Psoas muscle (tissue), 8 donors: Measurements from ENCODE around the gene RPL10. TPM values are rescaled to one million over a fixed set of nuclear protein-coding genes. Genes with fewer than 3 reads are reported as not detected.

Experiments
- ATAC-seq, 4 donors: fragments of 200-7000 bp; cut with Tn5 transposase; one replicate each; pipeline ENCODE4 v1.9.1; 2020; ENCODE audit warnings: moderate library complexity in 3 of 4, mild to moderate bottlenecking in 2 of 4
- DNase-seq, 2 donors: peaks; one replicate each; pipeline ENCODE4 v3.0.0-alpha.2; 2020
- H3K27ac ChIP-seq: fragments of 200-600 bp; one replicate; pipeline ENCODE4 v1.8.0; 2022
- H3K27me3 ChIP-seq, 3 donors: fragments of 200-600 bp in 1 of 3; one replicate each; pipeline versions ENCODE4 v1.6.1 to v1.8.0; 2013 to 2022; ENCODE audit warnings: low read length in 2 of 3, mild to moderate bottlenecking in 2 of 3, moderate library complexity in 1 of 3; ENCODE audit not compliant: insufficient read depth in 3 of 3
- H3K36me3 ChIP-seq, 2 donors: fragments of 200-600 bp in 1 of 2; one replicate each; pipeline versions ENCODE4 v1.6.1 to v1.8.0; 2013 to 2022; ENCODE audit warnings: low read depth in 1 of 2, mild to moderate bottlenecking in 1 of 2, moderate library complexity in 1 of 2; ENCODE audit not compliant: insufficient read depth in 1 of 2
- H3K4me1 ChIP-seq: fragments of 200-600 bp; one replicate; pipeline ENCODE4 v1.8.0; 2022
- H3K4me3 ChIP-seq: fragments of 200-600 bp; one replicate; pipeline ENCODE4 v1.8.0; 2022; ENCODE audit warnings: mild to moderate bottlenecking
- H3K9me3 ChIP-seq: fragments of 200-600 bp; one replicate; pipeline ENCODE4 v1.8.0; 2022
- WGBS, 3 donors: extraction: QIAGEN DNeasy Blood & Tissue Kit; methylation state at CpG; one replicate each; pipeline versions ENCODE4 v1.1.6 to v1.1.7; 2013; 5-methylcytosine and 5-hydroxymethylcytosine counted together
- intact Hi-C, 2 donors: fragments of 100-400 bp; cut with DNase I; formaldehyde crosslinking; loops; one replicate each; pipeline versions ENCODE4 v1.11.0 to v1.14.2; 2022
- long read RNA-seq, 2 donors: library from polyadenylated mRNA; unstranded; transcript quantifications; one replicate each; pipeline ENCODE4 v2.0.0, GENCODE V29; 2021
- polyA plus RNA-seq, 3 donors: library from polyadenylated mRNA; stranded (reverse); fragments of 200-250 nt; gene quantifications; one replicate each; pipeline ENCODE4 v1.2.3, GENCODE V29; 2013
- total RNA-seq, 4 donors: library from RNA; stranded (reverse); fragmentation: NEBNext Ultra II Directional in 2 of 4; extraction: Animal tissue kit (Norgen Biotek cat#: 25700) in 2 of 4; gene quantifications; one replicate each; pipeline versions ENCODE4 v1.2.1 to v1.2.4, GENCODE V29; 2021 to 2023
- TF ChIP-seq, protein P1 (sequence below): fragments of 200-600 bp; IDR thresholded peaks from one replicate; pipeline ENCODE4 v1.8.0; 2022; ENCODE audit warnings: antibody characterized with exemption
- donor health status: healthy with polysubstance abuse.
- donor health status: DM: no; HTN: no; CAD: no; lungs with moderate emphysema.
- donor health status: Bipolar disorder and iron deficiency.
- donor health status: healthy.
- donor health status: DM: yes; HTN: yes; CAD: no.
- donor health status: DM: no; HTN: no; CAD: no.
- donor health status: DM: no; HTN: no; CAD: no.
- donor health status: DM: yes; HTN: yes; CAD: no.

RPL10 gene
- total RNA-seq (1,000 to 10,000 TPM; 1,403 to 2,633 (median 2,325) TPM), polyA plus RNA-seq (1,000 to 10,000 TPM; 4,938 to 5,433 (median 5,248) TPM)
- long read RNA-seq, donor 1, transcript RPL10-201 (6 exons, 2,278 nt), result major isoform, 595 of 678 reads
- long read RNA-seq, donor 1, transcript RPL10-207 (7 exons, 657 nt), result minor isoform, 5 of 678 reads
- long read RNA-seq, donor 1, transcript RPL10-204 (7 exons, 2,318 nt), result minor isoform, 29 of 678 reads
- long read RNA-seq, donor 1, partial matches to known transcripts, result 34 of 678 reads
- long read RNA-seq, donor 1, other reads (novel, unspliced or antisense), result 11 of 678 reads
- long read RNA-seq, donor 2, transcript RPL10-204 (7 exons, 2,318 nt), result major isoform, 35 of 95 reads
- long read RNA-seq, donor 2, transcript RPL10-201 (6 exons, 2,278 nt), result minor isoform, 25 of 95 reads
- long read RNA-seq, donor 2, transcript RPL10-207 (7 exons, 657 nt), result minor isoform, 6 of 95 reads
- long read RNA-seq, donor 2, partial matches to known transcripts, result 18 of 95 reads
- long read RNA-seq, donor 2, other reads (novel, unspliced or antisense), result 2 of 95 reads

DNA sequence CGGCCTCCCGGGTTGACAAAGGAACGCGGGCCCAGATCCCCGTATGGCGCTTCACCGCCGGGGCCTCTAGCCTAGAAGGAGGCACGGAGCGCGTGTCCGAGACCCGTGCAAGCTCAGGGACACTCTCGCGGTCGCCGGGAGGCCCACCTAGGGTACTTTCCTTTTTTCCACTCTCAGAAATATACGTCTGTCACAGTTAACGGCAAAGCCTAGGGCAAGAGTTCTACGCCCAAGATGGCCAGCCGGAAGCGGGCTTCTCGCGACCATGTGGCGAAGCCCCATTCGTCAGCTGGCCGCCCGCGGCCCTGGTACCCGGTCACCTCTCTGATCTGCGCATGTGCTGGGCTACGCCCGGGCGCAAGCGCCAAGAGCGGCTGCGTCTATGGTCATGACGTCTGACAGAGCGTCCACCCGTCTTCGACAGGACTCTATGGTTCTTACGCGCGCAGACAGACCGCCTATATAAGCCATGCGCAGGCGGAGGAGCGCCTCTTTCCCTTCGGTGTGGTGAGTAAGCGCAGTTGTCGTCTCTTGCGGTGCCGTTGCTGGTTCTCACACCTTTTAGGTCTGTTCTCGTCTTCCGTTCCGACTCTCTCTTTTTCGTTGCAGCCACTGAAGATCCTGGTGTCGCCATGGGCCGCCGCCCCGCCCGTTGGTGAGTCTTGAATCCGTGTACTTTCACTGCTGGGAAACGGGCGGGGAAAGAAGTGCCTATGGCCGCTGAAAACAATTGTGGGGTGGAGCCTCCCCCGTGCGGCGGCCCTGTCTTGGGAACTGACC, at the start of gene RPL10:
Gene RPL10, plus strand, starts transcription at position 490 of the 780 bp plus-strand sequence. Its CDS starts 143 bp downstream, at position 633.
- intact Hi-C loops, result no loop called here
- peak within 1 kb of the TSS; percentile 83 for H3K4me3 ChIP-seq
- ATAC-seq (peak; percentile 85 to 88 (median 88)), DNase-seq (peak; percentile 92 to 98)
- no peaks in the 10 kb centered on the region for H3K27me3 ChIP-seq
- TF ChIP-seq, protein P1, sequence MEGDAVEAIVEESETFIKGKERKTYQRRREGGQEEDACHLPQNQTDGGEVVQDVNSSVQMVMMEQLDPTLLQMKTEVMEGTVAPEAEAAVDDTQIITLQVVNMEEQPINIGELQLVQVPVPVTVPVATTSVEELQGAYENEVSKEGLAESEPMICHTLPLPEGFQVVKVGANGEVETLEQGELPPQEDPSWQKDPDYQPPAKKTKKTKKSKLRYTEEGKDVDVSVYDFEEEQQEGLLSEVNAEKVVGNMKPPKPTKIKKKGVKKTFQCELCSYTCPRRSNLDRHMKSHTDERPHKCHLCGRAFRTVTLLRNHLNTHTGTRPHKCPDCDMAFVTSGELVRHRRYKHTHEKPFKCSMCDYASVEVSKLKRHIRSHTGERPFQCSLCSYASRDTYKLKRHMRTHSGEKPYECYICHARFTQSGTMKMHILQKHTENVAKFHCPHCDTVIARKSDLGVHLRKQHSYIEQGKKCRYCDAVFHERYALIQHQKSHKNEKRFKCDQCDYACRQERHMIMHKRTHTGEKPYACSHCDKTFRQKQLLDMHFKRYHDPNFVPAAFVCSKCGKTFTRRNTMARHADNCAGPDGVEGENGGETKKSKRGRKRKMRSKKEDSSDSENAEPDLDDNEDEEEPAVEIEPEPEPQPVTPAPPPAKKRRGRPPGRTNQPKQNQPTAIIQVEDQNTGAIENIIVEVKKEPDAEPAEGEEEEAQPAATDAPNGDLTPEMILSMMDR, result no peak
- 0 to 41% (median 0%) methylated on average over 32 to 69 of the region's 69 CpGs for WGBS, 3 donors
- no peaks in the 10 kb centered on the region for H3K4me1 ChIP-seq
- peak within 1 kb of the TSS; percentile 97 for H3K27ac ChIP-seq
- peaks cover 3 to 27% of the 10 kb centered on the region in 2 donors for H3K36me3 ChIP-seq
- H3K9me3 ChIP-seq, result no peaks in the 10 kb centered on the region

DNA sequence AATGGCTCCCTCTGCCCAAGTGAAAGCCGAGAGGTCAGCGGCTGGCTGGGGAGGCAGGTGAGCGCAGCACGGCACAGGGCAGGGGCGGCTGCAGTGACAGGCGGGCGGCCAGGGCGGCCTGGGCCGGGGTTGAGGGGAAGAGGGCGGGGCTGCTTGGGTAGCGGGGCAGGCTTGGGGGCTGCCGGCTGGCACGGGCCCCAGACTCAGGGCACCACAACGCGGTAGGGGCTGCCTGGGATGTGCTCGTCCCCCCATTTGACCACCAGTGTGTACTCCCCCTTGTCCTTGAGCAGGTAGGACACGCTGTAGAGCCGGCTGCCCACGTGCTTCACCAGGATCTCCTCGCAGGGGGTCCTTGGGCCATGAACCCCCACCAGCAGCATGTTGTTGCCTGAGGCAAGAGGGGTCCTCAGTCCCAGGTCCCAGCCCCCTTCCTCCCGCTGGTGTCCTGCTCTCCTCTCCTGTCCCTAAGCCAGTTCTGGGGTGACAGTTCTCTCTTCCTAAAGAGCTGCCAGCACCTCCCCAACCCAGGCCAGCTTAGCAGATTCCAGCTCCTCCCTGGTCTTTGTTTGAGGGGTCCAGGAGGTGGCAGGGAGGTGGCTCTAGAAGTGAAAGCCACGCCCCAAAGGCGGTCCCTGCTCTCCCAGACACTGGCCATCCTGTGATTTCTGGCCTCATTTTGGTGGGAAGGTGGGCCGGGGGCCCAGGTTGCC, 49.4 kb upstream of the RPL10 start:
- H3K27me3 ChIP-seq, result no peaks in the 10 kb centered on the region
- ATAC-seq (no peak), DNase-seq (peak; percentile 15 to 49)
- intact Hi-C loops, result no loop called here
- TF ChIP-seq, protein P1, result no peak
- H3K4me1 ChIP-seq, result no peaks in the 10 kb centered on the region
- H3K4me3 ChIP-seq, result no peak overlapping the region
- H3K36me3 ChIP-seq, result peaks cover 0 to 29% of the 10 kb centered on the region in 2 donors
- 91 to 94% (median 92%) methylated on average over 13 to 24 of the region's 24 CpGs for WGBS, 3 donors
- H3K27ac ChIP-seq, result no peak overlapping the region
- H3K9me3 ChIP-seq, result no peaks in the 10 kb centered on the region

DNA sequence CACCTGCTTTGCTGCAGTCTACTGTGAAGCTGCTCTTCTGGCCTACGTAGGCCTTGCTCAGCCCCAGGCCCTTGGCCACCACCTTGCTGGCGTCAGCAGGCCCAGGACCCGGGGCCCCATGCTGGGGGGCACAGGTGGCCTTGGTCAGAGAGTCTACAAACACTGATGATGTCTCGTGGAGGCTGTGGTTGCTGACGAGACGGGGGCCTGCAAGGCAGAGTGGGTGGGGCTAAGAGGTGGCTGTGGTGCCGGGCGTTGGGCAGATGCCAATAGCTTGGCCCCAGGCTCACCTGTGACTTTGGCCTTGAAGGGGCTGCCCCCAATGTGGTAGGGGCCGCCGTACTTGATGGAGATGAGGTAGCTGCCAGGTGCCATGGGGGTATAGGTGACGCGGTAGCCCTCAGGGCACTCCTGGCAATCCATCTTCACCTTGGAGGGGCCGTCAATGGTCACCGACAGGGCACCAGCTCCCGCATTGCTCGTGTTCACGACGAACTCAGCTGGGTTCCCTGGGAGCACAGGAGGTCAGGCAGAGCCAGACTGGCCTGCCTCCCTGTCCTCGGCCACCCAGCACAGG, 48.7 kb upstream of the RPL10 start:
- TF ChIP-seq, protein P1, result no peak
- Histone ChIP-seq H3K27ac (no peak overlapping the region), H3K36me3 (peaks cover 0 to 34% of the 10 kb centered on the region in 2 donors), H3K9me3 (no peaks in the 10 kb centered on the region), H3K4me3 (no peak overlapping the region), H3K27me3 (no peaks in the 10 kb centered on the region), H3K4me1 (no peaks in the 10 kb centered on the region)
- intact Hi-C loops, result no loop called here
- 82 to 86% (median 83%) methylated on average over 11 to 19 of the region's 19 CpGs for WGBS, 3 donors
- ATAC-seq (no peak), DNase-seq (peak; percentile 11 to 30)

DNA sequence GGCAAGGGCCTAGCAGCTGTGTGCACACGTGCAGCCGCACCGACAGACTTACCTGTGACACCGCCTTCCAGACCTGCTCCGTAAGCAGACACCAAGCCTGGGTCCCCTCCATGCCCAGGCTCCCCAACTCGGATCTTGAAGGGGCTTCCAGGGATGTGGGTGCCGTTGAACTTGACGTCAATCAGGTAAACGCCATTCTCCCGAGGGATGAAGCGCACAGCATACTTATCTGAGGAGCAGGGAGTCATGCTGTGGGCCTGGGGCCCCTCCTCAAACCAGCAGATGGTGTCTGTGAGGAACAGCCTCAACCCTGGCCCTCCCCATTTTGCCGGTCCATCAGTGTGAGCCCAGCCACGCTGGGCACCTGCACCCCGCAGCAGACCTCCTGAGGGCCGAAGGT, 48.2 kb upstream of the RPL10 start:
- intact Hi-C loops, result no loop called here
- ATAC-seq (no peak), DNase-seq (peak in 1 of 2 donors; percentile 26)
- no peak overlapping the region for H3K4me3 ChIP-seq
- TF ChIP-seq, protein P1, result no peak
- H3K9me3 ChIP-seq, result no peaks in the 10 kb centered on the region
- 84 to 88% (median 85%) methylated on average over 13 to 15 of the region's 15 CpGs for WGBS, 3 donors
- H3K4me1 ChIP-seq, result no peaks in the 10 kb centered on the region
- no peak overlapping the region for H3K27ac ChIP-seq
- H3K27me3 ChIP-seq, result no peaks in the 10 kb centered on the region
- peaks cover 0 to 39% of the 10 kb centered on the region in 2 donors for H3K36me3 ChIP-seq
